GM21619 (cell line): Measurements from ENCODE around the gene LTB.
A peak's percentile ranks its signal among the peaks of the same experiment; 100 is the strongest.

ENCODE experiments used
- ATAC-seq: cut with Tn5 transposase; IDR thresholded peaks from one replicate; pipeline ENCODE4 v1.9.1; 2021; ENCODE audit not compliant: unreplicated experiment

LTB gene

DNA sequence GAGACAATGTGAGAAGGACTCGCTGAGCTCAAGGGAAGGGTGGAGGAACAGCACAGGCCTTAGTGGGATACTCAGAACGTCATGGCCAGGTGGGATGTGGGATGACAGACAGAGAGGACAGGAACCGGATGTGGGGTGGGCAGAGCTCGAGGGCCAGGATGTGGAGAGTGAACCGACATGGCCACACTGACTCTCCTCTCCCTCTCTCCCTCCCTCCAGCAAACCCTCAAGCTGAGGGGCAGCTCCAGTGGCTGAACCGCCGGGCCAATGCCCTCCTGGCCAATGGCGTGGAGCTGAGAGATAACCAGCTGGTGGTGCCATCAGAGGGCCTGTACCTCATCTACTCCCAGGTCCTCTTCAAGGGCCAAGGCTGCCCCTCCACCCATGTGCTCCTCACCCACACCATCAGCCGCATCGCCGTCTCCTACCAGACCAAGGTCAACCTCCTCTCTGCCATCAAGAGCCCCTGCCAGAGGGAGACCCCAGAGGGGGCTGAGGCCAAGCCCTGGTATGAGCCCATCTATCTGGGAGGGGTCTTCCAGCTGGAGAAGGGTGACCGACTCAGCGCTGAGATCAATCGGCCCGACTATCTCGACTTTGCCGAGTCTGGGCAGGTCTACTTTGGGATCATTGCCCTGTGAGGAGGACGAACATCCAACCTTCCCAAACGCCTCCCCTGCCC is 5.2 kb downstream of the LTB start:
- ATAC-seq = no peak

DNA sequence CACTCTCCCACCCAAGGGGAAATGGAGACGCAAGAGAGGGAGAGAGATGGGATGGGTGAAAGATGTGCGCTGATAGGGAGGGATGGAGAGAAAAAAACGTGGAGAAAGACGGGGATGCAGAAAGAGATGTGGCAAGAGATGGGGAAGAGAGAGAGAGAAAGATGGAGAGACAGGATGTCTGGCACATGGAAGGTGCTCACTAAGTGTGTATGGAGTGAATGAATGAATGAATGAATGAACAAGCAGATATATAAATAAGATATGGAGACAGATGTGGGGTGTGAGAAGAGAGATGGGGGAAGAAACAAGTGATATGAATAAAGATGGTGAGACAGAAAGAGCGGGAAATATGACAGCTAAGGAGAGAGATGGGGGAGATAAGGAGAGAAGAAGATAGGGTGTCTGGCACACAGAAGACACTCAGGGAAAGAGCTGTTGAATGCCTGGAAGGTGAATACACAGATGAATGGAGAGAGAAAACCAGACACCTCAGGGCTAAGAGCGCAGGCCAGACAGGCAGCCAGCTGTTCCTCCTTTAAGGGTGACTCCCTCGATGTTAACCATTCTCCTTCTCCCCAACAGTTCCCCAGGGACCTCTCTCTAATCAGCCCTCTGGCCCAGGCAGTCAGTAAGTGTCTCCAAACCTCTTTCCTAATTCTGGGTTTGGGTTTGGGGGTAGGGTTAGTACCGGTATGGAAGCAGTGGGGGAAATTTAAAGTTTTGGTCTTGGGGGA is 6.1 kb downstream of the LTB start:
- no peak for ATAC-seq

DNA sequence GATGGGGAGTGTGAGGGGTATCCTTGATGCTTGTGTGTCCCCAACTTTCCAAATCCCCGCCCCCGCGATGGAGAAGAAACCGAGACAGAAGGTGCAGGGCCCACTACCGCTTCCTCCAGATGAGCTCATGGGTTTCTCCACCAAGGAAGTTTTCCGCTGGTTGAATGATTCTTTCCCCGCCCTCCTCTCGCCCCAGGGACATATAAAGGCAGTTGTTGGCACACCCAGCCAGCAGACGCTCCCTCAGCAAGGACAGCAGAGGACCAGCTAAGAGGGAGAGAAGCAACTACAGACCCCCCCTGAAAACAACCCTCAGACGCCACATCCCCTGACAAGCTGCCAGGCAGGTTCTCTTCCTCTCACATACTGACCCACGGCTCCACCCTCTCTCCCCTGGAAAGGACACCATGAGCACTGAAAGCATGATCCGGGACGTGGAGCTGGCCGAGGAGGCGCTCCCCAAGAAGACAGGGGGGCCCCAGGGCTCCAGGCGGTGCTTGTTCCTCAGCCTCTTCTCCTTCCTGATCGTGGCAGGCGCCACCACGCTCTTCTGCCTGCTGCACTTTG is 6.8 kb downstream of the LTB start, which contains the start of gene TNF:
Gene TNF (plus strand): TSS at position 231 of the 567 bp plus-strand sequence. CDS start 177 bp downstream, at position 408.
- no peak for ATAC-seq

DNA sequence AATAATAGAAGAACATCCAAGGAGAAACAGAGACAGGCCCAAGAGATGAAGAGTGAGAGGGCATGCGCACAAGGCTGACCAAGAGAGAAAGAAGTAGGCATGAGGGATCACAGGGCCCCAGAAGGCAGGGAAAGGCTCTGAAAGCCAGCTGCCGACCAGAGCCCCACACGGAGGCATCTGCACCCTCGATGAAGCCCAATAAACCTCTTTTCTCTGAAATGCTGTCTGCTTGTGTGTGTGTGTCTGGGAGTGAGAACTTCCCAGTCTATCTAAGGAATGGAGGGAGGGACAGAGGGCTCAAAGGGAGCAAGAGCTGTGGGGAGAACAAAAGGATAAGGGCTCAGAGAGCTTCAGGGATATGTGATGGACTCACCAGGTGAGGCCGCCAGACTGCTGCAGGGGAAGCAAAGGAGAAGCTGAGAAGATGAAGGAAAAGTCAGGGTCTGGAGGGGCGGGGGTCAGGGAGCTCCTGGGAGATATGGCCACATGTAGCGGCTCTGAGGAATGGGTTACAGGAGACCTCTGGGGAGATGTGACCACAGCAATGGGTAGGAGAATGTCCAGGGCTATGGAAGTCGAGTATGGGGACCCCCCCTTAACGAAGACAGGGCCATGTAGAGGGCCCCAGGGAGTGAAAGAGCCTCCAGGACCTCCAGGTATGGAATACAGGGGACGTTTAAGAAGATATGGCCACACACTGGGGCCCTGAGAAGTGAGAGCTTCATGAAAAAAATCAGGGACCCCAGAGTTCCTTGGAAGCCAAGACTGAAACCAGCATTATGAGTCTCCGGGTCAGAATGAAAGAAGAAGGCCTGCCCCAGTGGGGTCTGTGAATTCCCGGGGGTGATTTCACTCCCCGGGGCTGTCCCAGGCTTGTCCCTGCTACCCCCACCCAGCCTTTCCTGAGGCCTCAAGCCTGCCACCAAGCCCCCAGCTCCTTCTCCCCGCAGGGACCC is 7.8 kb downstream of the LTB start:
- ATAC-seq = no peak

DNA sequence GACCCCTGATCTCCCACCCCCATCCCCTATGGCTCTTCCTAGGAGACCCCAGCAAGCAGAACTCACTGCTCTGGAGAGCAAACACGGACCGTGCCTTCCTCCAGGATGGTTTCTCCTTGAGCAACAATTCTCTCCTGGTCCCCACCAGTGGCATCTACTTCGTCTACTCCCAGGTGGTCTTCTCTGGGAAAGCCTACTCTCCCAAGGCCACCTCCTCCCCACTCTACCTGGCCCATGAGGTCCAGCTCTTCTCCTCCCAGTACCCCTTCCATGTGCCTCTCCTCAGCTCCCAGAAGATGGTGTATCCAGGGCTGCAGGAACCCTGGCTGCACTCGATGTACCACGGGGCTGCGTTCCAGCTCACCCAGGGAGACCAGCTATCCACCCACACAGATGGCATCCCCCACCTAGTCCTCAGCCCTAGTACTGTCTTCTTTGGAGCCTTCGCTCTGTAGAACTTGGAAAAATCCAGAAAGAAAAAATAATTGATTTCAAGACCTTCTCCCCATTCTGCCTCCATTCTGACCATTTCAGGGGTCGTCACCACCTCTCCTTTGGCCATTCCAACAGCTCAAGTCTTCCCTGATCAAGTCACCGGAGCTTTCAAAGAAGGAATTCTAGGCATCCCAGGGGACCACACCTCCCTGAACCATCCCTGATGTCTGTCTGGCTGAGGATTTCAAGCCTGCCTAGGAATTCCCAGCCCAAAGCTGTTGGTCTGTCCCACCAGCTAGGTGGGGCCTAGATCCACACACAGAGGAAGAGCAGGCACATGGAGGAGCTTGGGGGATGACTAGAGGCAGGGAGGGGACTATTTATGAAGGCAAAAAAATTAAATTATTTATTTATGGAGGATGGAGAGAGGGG is 8.8 kb downstream of the LTB start:
- ATAC-seq = no peak

DNA sequence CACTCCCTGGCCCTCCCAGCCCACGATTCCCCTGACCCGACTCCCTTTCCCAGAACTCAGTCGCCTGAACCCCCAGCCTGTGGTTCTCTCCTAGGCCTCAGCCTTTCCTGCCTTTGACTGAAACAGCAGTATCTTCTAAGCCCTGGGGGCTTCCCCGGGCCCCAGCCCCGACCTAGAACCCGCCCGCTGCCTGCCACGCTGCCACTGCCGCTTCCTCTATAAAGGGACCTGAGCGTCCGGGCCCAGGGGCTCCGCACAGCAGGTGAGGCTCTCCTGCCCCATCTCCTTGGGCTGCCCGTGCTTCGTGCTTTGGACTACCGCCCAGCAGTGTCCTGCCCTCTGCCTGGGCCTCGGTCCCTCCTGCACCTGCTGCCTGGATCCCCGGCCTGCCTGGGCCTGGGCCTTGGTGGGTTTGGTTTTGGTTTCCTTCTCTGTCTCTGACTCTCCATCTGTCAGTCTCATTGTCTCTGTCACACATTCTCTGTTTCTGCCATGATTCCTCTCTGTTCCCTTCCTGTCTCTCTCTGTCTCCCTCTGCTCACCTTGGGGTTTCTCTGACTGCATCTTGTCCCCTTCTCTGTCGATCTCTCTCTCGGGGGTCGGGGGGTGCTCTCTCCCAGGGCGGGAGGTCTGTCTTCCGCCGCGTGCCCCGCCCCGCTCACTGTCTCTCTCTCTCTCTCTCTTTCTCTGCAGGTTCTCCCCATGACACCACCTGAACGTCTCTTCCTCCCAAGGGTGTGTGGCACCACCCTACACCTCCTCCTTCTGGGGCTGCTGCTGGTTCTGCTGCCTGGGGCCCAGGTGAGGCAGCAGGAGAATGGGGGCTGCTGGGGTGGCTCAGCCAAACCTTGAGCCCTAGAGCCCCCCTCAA is 9.9 kb downstream of the LTB start, which contains the start of gene LTA:
Gene LTA (plus strand): TSS at position 249 of the 871 bp plus-strand sequence. CDS start 454 bp downstream, at position 703.
- no peak for ATAC-seq

DNA sequence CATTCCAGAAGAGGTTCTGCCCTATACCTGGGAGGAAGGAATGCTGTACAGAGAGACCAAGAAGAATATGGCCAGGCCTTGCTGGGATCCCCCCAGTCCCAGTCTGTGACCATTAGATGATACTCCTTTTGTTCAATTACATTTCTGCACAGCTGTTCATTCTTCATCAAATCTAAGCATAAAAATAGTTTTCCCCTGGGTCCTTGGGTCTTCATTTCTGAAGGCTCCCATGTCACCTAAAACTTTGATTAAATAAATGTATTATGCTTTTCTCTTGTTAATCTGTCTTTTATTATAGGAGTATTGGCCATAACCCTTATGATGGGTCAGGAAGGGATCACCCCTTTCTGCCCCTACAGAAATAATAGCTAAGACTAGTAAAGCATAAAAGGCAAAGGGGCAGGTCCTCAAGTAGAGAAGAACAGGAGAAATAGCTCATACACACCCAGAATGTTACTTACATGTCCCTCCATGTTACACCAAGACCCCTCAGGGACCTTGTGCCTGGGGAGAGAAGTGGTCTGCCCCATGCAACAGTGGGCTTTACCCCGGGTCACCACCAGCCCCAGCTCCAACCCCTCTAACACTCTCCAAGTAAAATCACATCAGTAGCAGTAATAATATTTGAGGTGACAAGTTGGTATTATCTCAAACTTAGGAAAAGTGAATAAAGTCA is 12.2 kb downstream of the LTB start:
- no peak for ATAC-seq

DNA sequence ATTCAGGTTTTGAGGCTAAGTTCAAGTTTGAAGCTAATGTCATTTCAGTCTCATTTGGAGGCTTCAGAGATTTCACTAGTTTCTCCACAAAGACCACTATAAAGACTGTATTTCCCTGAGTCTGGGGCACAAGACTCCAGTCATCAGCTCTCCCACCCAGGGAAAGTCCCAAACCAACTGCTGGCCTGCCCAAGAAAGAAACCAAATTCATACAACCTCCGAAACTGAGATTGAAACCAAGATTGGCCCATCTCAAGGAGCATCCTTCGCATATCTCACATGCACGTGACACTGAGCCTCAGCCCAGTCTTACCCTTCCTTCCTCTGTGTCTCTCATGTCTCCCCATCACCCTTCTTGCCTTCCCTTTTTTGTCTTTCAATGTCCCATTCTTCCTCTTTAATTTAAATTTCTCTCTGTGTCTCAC is 13.7 kb downstream of the LTB start:
- peak; percentile 54 for ATAC-seq

DNA sequence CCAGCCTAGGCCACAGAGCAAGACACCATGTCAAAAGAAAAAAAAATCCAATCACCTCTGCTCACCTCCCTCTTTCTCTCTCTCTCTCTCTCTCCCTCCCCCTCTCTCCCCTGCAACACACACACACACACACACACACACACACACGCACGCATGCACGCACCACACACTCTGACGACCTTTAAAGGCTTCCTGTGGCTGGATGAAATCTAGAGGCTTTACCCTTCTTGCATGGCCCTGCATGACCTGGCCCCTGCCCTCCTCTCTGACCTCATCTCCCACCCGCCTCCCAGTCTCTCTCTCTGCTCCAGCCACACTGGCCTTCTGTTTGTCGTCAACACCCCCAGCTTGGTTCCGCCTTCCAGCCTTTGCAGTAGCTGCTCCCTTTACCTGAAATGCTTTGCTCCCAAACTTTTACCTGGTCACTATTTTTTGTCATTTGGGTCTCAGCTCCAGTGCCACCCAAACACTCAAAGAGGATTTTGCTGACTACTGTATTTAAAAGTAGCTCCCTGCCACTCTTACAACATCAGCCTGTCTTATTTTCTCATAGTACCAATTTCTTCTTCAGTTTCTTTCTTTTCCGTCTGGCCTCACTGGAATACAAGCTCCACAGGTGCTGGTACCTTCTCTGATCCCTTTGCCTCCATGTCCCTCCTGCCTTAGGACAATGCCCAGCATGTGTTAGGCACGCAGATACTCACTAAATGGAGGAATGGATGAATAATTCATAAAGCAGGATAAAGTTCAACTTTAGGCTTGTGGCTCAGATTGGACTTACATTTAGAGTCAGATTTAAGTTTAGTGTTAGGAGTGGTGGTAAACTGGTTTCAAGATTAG is 14.5 kb downstream of the LTB start:
- no peak for ATAC-seq

DNA sequence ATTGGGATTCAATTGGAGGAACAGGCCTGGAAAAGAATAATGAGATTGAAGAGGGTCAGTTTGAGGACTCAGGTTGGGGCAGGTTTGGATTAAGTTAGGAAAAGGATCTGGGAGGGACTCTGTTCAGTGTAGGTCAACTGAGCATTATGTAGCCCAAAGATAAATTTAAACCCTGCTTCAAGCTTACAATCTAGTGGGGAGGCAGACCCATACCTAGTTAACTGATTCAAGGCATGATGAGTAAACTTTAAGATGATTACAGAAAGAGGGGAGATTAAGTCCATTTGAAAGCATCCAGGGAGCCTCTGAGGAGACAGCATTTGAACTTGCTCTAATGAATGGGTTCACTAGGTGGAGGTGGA is 21.5 kb downstream of the LTB start:
- no peak for ATAC-seq

DNA sequence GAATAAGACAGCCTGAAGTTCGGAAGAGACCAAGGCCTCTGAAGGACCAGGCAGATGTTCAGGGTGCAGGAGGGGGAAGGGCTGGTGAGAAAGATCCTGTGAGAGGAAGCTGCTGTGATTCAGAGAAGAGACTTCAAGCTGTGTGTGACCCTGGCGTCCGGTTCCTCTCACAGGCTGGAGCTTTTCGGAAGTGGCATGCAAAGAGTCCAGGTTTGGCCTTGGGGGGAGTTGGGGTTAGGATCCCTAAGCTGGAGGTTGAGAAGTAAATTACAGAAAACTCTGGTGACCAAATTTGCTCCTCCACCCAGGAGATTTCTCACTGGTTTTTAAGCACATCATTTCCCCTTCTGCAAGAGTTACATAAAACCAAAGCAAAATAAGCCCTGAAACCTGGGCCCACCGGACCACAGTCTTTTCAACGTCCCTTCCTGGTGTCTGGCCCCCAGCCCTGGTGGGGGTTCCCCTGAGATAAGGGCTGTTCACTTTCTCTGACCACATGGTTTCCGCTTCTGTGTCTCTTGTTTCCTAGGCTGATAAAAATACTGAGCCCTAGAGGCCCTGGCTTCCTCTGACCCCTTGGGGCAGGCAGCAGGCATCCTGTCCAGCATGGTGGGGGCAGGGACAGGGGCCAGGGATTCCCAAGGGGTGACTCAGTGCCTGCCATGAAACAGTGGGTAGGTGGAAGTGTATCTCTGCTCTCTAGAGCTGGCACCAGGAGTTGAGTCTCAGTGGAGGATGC is 22.1 kb downstream of the LTB start:
- peak; percentile 68 for ATAC-seq

DNA sequence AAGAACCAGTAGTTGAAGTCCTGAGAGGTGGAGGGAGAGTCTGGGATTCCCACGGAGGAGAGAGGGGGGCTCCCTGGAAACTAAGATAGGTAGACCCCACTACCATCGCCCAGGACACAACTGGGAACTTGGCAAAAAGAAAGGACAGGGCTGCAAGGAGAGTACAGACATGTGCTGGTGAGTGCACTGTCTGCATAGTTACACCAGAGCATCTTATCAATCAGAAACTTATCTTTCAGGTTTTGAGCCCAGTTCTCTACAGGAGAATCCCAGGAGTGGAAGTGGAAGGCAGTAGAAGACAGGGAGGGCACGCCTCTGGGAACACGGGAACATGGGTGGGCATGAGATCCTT is 22.6 kb downstream of the LTB start:
- ATAC-seq = no peak

DNA sequence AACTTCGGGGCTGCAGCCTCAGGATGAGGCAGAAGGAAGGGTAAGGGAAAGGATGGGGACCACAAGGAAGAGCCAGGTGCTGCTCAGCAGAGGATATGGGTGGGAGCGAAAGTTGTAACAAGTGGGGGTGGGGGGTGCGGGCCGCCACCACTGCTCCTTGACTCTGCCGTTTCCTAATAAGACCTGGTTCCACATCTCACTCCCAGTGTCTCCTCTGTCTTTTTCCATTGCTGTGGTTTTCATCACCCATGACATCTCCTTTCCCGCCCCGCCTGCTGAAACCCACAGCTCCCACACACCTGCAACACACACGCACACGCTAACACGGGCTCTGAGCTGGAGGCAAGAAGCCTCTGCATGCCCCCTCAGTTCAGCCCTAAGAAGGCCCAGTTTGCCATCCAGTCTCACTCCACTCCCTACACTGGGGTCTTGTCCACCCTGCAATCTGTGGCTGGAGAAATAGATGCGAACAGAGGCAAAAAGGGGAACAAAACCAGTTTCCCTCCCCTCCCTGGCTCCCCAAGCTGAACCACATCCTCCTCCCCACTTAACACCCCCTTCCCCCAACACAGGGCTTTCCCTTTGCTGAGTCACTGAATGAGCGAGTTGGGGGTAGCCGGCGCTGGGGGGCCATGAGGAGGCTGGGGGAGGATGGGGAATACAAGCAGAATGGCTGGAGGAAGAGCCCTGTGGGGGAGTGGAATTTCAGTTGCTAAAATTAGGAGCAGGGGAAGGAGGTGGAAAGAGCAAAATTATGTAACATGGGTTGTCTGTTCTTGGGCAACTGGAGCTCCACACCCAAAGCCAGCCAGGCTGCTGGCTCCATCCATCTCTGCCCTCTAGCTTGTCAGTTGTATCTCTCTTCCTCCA is 23.4 kb downstream of the LTB start:
- no peak for ATAC-seq

DNA sequence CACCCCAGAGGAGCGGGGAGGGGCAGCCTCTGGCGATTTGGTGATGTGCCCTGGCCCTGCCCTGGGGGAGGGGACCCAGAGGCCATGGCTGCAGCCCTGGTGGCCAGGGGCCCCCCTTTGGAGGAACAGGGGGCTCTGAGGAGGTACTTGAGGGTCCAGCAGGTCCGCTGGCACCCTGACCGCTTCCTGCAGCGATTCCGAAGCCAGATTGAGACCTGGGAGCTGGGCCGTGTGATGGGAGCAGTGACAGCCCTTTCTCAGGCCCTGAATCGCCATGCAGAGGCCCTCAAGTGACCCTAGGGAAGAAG is 24.0 kb downstream of the LTB start:
- no peak for ATAC-seq

DNA sequence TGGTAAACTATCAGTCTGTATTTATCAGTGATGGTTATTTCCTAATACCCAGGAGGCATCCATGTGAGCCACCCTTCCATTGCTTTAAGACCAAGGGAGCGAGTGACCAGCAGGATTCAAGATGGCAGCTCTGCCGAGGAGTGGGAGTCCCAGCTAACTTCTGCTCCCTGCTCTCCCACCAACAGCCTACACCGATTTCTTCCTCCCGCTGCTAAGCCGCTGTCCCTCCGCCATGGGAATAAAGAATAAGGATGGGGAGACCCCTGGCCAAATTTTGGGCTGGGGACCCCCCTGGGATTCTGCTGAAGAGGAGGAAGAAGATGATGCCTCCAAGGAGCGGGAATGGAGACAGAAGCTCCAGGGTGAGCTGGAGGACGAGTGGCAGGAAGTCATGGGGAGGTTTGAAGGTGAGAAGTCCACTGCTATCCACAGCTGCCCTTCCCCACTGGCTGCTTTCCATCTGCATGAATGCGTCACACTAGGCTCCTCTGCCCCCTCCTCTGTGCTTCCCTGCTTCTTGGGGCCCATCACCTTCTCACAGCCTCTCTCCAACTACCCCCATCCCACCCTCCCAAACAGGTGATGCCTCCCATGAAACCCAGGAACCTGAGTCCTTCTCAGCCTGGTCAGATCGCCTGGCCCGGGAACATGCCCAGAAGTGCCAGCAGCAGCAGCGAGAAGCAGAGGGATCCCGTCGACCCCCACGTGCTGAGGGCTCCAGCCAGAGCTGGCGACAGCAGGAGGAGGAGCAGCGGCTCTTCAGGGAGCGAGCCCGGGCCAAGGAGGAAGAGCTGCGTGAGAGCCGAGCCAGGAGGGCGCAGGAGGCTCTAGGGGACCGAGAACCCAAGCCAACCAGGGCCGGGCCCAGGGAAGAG is 24.5 kb downstream of the LTB start:
- ATAC-seq = no peak
